Testis (tissue), 2 donors: ENCODE results near the gene PTPN6.

Experiments used
- CTCF ChIP-seq, 3 experiments: fragments of 450-650 bp in 2 of 3; fragments of 200-600 bp in 1 of 3; sonication (generic) in 1 of 3; IDR thresholded peaks; one replicate each; pipeline ENCODE4 v1.5.1; 2016 to 2019; ENCODE audit warnings: antibody characterized with exemption in 3 of 3, mild to moderate bottlenecking in 2 of 3, moderate library complexity in 1 of 3
- POLR2A ChIP-seq: fragments of 450-650 bp; IDR thresholded peaks from one replicate; pipeline ENCODE4 v1.6.1; 2017; ENCODE audit warnings: antibody characterized with exemption, mild to moderate bottlenecking, moderate library complexity

DNA sequence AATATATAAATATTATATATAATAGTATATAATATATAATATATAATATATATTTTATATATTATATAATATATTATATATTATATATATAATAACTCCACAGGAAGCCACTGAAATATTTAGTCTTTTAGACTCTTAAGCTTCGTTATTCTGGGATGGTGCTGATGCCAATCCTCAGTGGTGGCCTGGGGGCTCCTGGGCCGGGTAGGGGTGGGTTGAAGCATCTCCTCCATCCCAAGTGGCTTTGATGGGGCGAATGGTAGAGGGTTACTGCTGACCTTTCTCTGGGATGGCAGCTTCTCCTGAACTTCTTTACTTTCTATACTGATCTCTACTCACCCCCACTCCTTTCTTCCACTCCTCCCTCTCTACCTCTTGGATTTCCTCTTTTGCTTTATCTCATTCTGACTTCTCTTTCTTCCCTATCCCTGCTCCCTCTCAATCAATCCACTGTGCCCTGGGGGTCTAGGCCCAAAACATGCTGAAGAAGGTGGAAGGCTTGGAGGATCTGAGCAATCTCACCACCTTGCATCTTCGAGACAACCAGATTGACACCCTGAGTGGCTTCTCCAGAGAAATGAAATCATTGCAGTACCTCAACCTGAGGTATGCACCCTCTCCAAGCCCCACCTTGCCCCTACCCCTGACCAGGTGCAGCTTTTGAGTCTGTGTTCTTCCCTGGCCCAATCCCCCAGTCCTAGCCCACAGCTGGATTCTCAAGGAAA lies 41.6 kb upstream of the PTPN6 start:
- no peak for TF ChIP-seq CTCF (IDR thresholded peaks at IDR 0.05)
- no peak for TF ChIP-seq POLR2A
